Measurements from ENCODE around the gene FZD1.

Gene FZD1

GRCh38 chr7:91263384-91264045 lies 718 bp upstream of the FZD1 start:
- no peak for TF ChIP-seq CTCF (IDR thresholded peaks at IDR 0.05; ENCODE audit: low read depth, low read length, missing control alignments)
- no peak for DNase-seq (ENCODE audit: extremely low read depth, low read depth)
- H3K4me3 ChIP-seq (replicated peaks; ENCODE audit: low read depth, low read length): peak overlapping the region; percentile 61

- peak overlapping the region; percentile 61 for H3K4me3 ChIP-seq (replicated peaks; ENCODE audit: low read depth, low read length)
- TF ChIP-seq CTCF (IDR thresholded peaks at IDR 0.05; ENCODE audit: low read depth, low read length, missing control alignments): no peak
- no peak for DNase-seq (ENCODE audit: extremely low read depth, low read depth)
These were observed 870 bp downstream of the FZD1 start for GRCh38 chr7:91264924-91265681.

DNA sequence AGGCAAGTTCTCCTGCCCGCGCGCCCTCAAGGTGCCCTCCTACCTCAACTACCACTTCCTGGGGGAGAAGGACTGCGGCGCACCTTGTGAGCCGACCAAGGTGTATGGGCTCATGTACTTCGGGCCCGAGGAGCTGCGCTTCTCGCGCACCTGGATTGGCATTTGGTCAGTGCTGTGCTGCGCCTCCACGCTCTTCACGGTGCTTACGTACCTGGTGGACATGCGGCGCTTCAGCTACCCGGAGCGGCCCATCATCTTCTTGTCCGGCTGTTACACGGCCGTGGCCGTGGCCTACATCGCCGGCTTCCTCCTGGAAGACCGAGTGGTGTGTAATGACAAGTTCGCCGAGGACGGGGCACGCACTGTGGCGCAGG lies 1.4 kb downstream of the FZD1 start:
- H3K4me3 ChIP-seq (replicated peaks; ENCODE audit: low read depth, low read length): peak overlapping the region; percentile 61
- no peak for TF ChIP-seq CTCF (IDR thresholded peaks at IDR 0.05; ENCODE audit: low read depth, low read length, missing control alignments)
- DNase-seq (ENCODE audit: extremely low read depth, low read depth): no peak

GRCh38 chr7:91266067-91266688 lies 1.9 kb downstream of the FZD1 start:
- peak overlapping the region; percentile 61 for H3K4me3 ChIP-seq (replicated peaks; ENCODE audit: low read depth, low read length)
- no peak for DNase-seq (ENCODE audit: extremely low read depth, low read depth)
- no peak for TF ChIP-seq CTCF (IDR thresholded peaks at IDR 0.05; ENCODE audit: low read depth, low read length, missing control alignments)

- H3K4me3 ChIP-seq (replicated peaks; ENCODE audit: low read depth, low read length): peak overlapping the region; percentile 61
- no peak for DNase-seq (ENCODE audit: extremely low read depth, low read depth)
- no peak for TF ChIP-seq CTCF (IDR thresholded peaks at IDR 0.05; ENCODE audit: low read depth, low read length, missing control alignments)
These were observed 2.5 kb downstream of the FZD1 start for GRCh38 chr7:91266689-91267090.

DNA sequence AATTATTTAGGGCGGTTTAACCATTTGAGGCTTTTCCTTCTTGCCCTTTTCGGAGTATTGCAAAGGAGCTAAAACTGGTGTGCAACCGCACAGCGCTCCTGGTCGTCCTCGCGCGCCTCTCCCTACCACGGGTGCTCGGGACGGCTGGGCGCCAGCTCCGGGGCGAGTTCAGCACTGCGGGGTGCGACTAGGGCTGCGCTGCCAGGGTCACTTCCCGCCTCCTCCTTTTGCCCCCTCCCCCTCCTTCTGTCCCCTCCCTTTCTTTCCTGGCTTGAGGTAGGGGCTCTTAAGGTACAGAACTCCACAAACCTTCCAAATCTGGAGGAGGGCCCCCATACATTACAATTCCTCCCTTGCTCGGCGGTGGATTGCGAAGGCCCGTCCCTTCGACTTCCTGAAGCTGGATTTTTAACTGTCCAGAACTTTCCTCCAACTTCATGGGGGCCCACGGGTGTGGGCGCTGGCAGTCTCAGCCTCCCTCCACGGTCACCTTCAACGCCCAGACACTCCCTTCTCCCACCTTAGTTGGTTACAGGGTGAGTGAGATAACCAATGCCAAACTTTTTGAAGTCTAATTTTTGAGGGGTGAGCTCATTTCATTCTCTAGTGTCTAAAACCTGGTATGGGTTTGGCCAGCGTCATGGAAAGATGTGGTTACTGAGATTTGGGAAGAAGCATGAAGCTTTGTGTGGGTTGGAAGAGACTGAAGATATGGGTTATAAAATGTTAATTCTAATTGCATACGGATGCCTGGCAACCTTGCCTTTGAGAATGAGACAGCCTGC lies 3.1 kb downstream of the FZD1 start:
- DNase-seq (ENCODE audit: extremely low read depth, low read depth): no peak
- H3K4me3 ChIP-seq (replicated peaks; ENCODE audit: low read depth, low read length): peak overlapping the region; percentile 61
- TF ChIP-seq CTCF (IDR thresholded peaks at IDR 0.05; ENCODE audit: low read depth, low read length, missing control alignments): no peak

Data from HFF-Myc (cell line).